NCI-H2196 (cell line): Measurements from ENCODE around the gene MLYCD.

Experiments
- DNase-seq: peaks from one replicate; lab custom pipeline; 2025; ENCODE audit not compliant: unreplicated experiment; lab: John Stamatoyannopoulos, UW

The MLYCD gene

GRCh38 chr16:83898463-83899271 lies at the start of gene MLYCD:
Gene MLYCD, plus strand, starts transcription at chr16:83899115. Its CDS starts 30 bp downstream, at chr16:83899145.
- peak; percentile 76 for DNase-seq

- DNase-seq: no peak
Observed at GRCh38 chr16:83849421-83849820, 49.5 kb upstream of the MLYCD start.

GRCh38 chr16:83850947-83851346 lies 48.0 kb upstream of the MLYCD start:
- no peak for DNase-seq

GRCh38 chr16:83851473-83851872 lies 47.4 kb upstream of the MLYCD start:
- DNase-seq: no peak

GRCh38 chr16:83852774-83853173 lies 46.1 kb upstream of the MLYCD start:
- no peak for DNase-seq

- no peak for DNase-seq
Observed at GRCh38 chr16:83853834-83854233, 45.1 kb upstream of the MLYCD start.

- DNase-seq: no peak
Observed at GRCh38 chr16:83854420-83854819, 44.5 kb upstream of the MLYCD start.

GRCh38 chr16:83856792-83857191 lies 42.1 kb upstream of the MLYCD start:
- DNase-seq: no peak

GRCh38 chr16:83859265-83859664 lies 39.6 kb upstream of the MLYCD start:
- DNase-seq: no peak

- no peak for DNase-seq
Observed at GRCh38 chr16:83862661-83863060, 36.3 kb upstream of the MLYCD start.

GRCh38 chr16:83863682-83864081 lies 35.2 kb upstream of the MLYCD start:
- no peak for DNase-seq

GRCh38 chr16:83870830-83871229 lies 28.1 kb upstream of the MLYCD start:
- DNase-seq: no peak

GRCh38 chr16:83878838-83879237 lies 20.1 kb upstream of the MLYCD start:
- DNase-seq: peak; percentile 18

GRCh38 chr16:83882163-83882885 lies 16.6 kb upstream of the MLYCD start:
- DNase-seq: no peak

GRCh38 chr16:83886199-83886971 lies 12.5 kb upstream of the MLYCD start:
- DNase-seq: no peak

GRCh38 chr16:83887080-83887479 lies 11.8 kb upstream of the MLYCD start:
- no peak for DNase-seq

GRCh38 chr16:83887564-83887963 lies 11.4 kb upstream of the MLYCD start:
- no peak for DNase-seq

- DNase-seq: no peak
Observed at GRCh38 chr16:83888672-83889044, 10.3 kb upstream of the MLYCD start.

- DNase-seq: no peak
Observed at GRCh38 chr16:83890359-83890758, 8.6 kb upstream of the MLYCD start.

GRCh38 chr16:83891742-83892141 lies 7.2 kb upstream of the MLYCD start:
- no peak for DNase-seq

- no peak for DNase-seq
Observed at GRCh38 chr16:83895243-83895642, 3.7 kb upstream of the MLYCD start.

GRCh38 chr16:83895942-83896341 lies 3.0 kb upstream of the MLYCD start:
- no peak for DNase-seq
